ENCODE data around the gene AUTS2.

GRCh38 chr7:70487428-70487827, 889.2 kb downstream of the AUTS2 start:
- TF ChIP-seq CTCF (IDR thresholded peaks at IDR 0.05) (no peak), POLR2AphosphoS5 (IDR thresholded peaks at IDR 0.05; ENCODE audit: low read depth, low read length) (no peak), SIN3A (IDR thresholded peaks at IDR 0.05; ENCODE audit: borderline replicate concordance, insufficient read depth, low read depth, low read length) (no peak)

Data from Panc1 (cell line).